Kidney epithelial cell (primary cell): ENCODE measurements around the gene TMEM132D. TPM values are rescaled to one million over a fixed set of nuclear protein-coding genes. Genes with fewer than 3 reads are reported as not detected.

Source experiments
- DNase-seq: peaks from one replicate; pipeline ENCODE4 v3.0.0-alpha.2; 2010; ENCODE audit warnings: low read depth
- H3K27me3 ChIP-seq: 2 replicates; pipeline ENCODE4 v1.6.0; 2011; ENCODE audit warnings: low read length; ENCODE audit not compliant: control insufficient read depth, insufficient read depth
- H3K36me3 ChIP-seq: 2 replicates; pipeline ENCODE4 v1.5.1; 2011; ENCODE audit warnings: low read length; ENCODE audit not compliant: control insufficient read depth, insufficient read depth
- H3K4me3 ChIP-seq: 2 replicates; pipeline ENCODE4 v1.5.1; 2011; ENCODE audit warnings: low read depth, mild to moderate bottlenecking, control low read depth, low read length
- total RNA-seq: library from RNA; depleted of rRNA; stranded (reverse); fragments of >200 nt; gene quantifications from 2 replicates; pipeline ENCODE4 v1.2.3, GENCODE V29; 2015
- TF ChIP-seq, protein P1 (sequence below): IDR thresholded peaks from 2 replicates; pipeline ENCODE4 v1.5.1; 2011; ENCODE audit warnings: mild to moderate bottlenecking, moderate library complexity, low read length, control low read depth, inconsistent platforms; ENCODE audit not compliant: insufficient read depth, poor library complexity, severe bottlenecking

TMEM132D gene
- total RNA-seq, 1 donor from 2014 or later, result 6.4 TPM

DNA sequence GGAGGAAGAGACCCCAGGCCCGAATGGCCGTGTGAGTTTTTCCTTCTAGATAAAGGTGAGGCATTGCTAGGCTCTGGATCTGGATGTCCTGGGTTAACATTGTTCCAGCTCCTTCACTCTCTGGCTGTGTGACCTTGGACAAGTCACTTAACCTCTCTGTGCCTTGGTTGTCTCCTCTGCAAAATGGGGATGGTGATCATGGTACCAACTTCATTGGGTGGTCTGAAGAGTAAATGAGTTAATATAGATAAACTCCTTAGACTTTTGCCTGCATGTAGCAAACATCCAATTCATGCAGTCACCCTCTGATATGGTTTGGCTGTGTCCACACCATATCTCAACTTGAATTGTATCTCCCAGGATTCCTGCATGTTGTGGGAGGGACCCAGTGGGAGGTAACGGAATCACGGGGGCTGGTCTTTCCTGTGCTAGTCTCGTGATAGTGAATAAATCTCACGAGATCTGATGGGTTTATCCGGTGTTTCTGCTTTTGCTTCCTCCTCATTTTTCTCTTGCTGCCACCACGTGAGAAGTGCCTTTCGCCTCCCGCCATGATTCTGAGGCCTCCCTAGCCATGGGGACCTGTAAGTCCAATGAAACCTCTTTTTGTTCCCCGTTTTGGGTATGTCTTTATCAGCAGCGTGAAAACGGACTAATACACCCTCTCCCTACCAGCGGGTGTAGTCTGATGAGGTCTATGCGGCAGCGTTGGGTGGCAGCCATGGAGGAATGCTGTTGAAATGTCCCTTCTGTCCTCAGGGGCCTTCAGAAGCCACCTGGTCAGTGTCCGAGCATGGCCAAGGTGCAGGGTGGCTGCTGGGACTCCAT, 794.4 kb downstream of the TMEM132D start:
- Histone ChIP-seq H3K4me3 (no peak overlapping the region), H3K27me3 (no peaks in the 10 kb centered on the region), H3K36me3 (no peaks in the 10 kb centered on the region)
- TF ChIP-seq, protein P1, sequence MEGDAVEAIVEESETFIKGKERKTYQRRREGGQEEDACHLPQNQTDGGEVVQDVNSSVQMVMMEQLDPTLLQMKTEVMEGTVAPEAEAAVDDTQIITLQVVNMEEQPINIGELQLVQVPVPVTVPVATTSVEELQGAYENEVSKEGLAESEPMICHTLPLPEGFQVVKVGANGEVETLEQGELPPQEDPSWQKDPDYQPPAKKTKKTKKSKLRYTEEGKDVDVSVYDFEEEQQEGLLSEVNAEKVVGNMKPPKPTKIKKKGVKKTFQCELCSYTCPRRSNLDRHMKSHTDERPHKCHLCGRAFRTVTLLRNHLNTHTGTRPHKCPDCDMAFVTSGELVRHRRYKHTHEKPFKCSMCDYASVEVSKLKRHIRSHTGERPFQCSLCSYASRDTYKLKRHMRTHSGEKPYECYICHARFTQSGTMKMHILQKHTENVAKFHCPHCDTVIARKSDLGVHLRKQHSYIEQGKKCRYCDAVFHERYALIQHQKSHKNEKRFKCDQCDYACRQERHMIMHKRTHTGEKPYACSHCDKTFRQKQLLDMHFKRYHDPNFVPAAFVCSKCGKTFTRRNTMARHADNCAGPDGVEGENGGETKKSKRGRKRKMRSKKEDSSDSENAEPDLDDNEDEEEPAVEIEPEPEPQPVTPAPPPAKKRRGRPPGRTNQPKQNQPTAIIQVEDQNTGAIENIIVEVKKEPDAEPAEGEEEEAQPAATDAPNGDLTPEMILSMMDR, result no peak
- DNase-seq, result no peak

DNA sequence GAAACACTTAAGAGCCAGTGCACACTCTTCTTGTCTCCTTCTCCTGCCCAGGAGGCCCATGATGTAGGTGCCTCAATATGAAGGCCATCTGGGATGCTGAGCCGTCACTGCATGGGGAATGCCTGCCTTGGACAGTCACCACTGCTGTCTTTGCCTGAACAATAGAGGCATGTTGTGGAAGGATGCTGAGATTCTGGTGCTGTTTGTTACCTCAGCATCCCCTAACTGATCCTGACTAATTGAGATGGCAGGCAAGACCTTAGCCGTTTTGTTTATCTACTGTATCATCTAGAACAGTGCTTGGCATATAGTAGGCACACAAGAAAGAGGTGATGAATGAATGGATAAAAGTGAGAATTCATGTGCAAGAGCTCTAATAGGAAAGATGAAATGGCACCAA, 797.1 kb downstream of the TMEM132D start:
- TF ChIP-seq, protein P1, result no peak
- Histone ChIP-seq H3K36me3 (no peaks in the 10 kb centered on the region), H3K27me3 (no peaks in the 10 kb centered on the region), H3K4me3 (no peak overlapping the region)
- DNase-seq, result no peak

GRCh38 chr12:129103231-129103630, 800.6 kb downstream of the TMEM132D start:
- H3K36me3 ChIP-seq, result no peaks in the 10 kb centered on the region
- no peaks in the 10 kb centered on the region for H3K27me3 ChIP-seq
- no peak for DNase-seq
- TF ChIP-seq, protein P1, result no peak
- H3K4me3 ChIP-seq, result no peak overlapping the region

- Histone ChIP-seq H3K27me3 (no peaks in the 10 kb centered on the region), H3K4me3 (no peak overlapping the region), H3K36me3 (no peaks in the 10 kb centered on the region)
- no peak for DNase-seq
- TF ChIP-seq, protein P1, result no peak
These were observed 801.6 kb downstream of the TMEM132D start for GRCh38 chr12:129102233-129102632.

GRCh38 chr12:129101816-129102215, 802.0 kb downstream of the TMEM132D start:
- no peak overlapping the region for H3K4me3 ChIP-seq
- no peaks in the 10 kb centered on the region for H3K36me3 ChIP-seq
- no peaks in the 10 kb centered on the region for H3K27me3 ChIP-seq
- TF ChIP-seq, protein P1, result no peak
- no peak for DNase-seq

GRCh38 chr12:129101404-129101803, 802.4 kb downstream of the TMEM132D start:
- Histone ChIP-seq H3K4me3 (no peak overlapping the region), H3K27me3 (no peaks in the 10 kb centered on the region), H3K36me3 (no peaks in the 10 kb centered on the region)
- TF ChIP-seq, protein P1, result no peak
- DNase-seq, result no peak
